Osteoblast (primary cell): ENCODE measurements around the gene CBX8. TPM values are rescaled to one million over a fixed set of nuclear protein-coding genes. Genes with fewer than 3 reads are reported as not detected.

Source experiments
- DNase-seq: peaks from one replicate; pipeline ENCODE4 v3.0.0; 2011; ENCODE audit warnings: low spot score, mixed read lengths; ENCODE audit not compliant: insufficient read length; ENCODE audit errors: missing footprints
- H2AFZ ChIP-seq: 2 replicates; pipeline ENCODE4 v1.6.0; 2011; ENCODE audit warnings: mild to moderate bottlenecking, low read length
- H3K27ac ChIP-seq: 2 replicates; pipeline ENCODE4 v1.5.1; 2011; ENCODE audit warnings: mild to moderate bottlenecking, low read depth, low read length, moderate library complexity
- H3K27me3 ChIP-seq: 2 replicates; pipeline ENCODE4 v1.6.0; 2012; ENCODE audit warnings: mild to moderate bottlenecking, control low read depth, inconsistent platforms, low read length, moderate library complexity; ENCODE audit not compliant: insufficient read depth
- H3K36me3 ChIP-seq: 2 replicates; pipeline ENCODE4 v1.5.1; 2011; ENCODE audit warnings: mild to moderate bottlenecking, low read length, control low read depth, moderate library complexity; ENCODE audit not compliant: insufficient read depth
- H3K4me1 ChIP-seq: 2 replicates; pipeline ENCODE4 v1.5.1; 2011; ENCODE audit warnings: mild to moderate bottlenecking, low read length, control low read depth, moderate library complexity; ENCODE audit not compliant: insufficient read depth
- H3K4me2 ChIP-seq: 2 replicates; pipeline ENCODE4 v1.6.0; 2011; ENCODE audit warnings: mild to moderate bottlenecking, low read length; ENCODE audit not compliant: insufficient read depth
- H3K4me3 ChIP-seq: fragments of 200-600 bp; sonication (generic); 3 replicates; pipeline ENCODE4 v1.5.1; 2012; ENCODE audit warnings: mild to moderate bottlenecking, low read length, inconsistent platforms; ENCODE audit not compliant: insufficient read depth
- H3K79me2 ChIP-seq: 2 replicates; pipeline ENCODE4 v1.6.0; 2012; ENCODE audit warnings: mild to moderate bottlenecking, low read length, control low read depth, inconsistent platforms; ENCODE audit not compliant: insufficient read depth
- H3K9me3 ChIP-seq: 2 replicates; pipeline ENCODE4 v1.5.1; 2011; ENCODE audit warnings: low read depth, low read length, control low read depth
- H4K20me1 ChIP-seq: 2 replicates; pipeline ENCODE4 v1.6.0; 2012; ENCODE audit warnings: mild to moderate bottlenecking, low read length, control low read depth; ENCODE audit not compliant: insufficient read depth
- CTCF ChIP-seq: IDR thresholded peaks from 2 replicates; pipeline ENCODE4 v1.5.1; 2011; ENCODE audit warnings: mild to moderate bottlenecking, low read depth, low read length, moderate library complexity; ENCODE audit errors: extremely low read depth
- total RNA-seq: library from RNA; depleted of rRNA; stranded (reverse); fragments of >200 nt; gene quantifications from 2 replicates; pipeline ENCODE4 v1.2.3, GENCODE V29; 2012

The CBX8 gene
- total RNA-seq, 1 donor: 3.3 TPM

DNA sequence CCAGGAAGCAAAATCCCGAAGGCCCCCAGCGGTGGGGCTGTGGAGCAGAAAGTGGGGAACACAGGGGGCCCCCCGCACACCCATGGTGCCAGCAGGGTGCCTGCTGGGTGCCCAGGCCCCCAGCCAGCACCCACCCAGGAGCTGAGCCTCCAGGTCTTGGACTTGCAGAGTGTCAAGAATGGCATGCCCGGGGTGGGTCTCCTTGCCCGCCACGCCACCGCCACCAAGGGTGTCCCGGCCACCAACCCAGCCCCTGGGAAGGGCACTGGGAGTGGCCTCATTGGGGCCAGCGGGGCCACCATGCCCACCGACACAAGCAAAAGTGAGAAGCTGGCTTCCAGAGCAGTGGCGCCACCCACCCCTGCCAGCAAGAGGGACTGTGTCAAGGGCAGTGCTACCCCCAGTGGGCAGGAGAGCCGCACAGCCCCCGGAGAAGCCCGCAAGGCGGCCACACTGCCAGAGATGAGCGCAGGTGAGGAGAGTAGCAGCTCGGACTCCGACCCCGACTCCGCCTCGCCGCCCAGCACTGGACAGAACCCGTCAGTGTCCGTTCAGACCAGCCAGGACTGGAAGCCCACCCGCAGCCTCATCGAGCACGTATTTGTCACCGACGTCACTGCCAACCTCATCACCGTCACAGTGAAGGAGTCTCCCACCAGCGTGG is 12.4 kb downstream of the CBX8 start:
- no peak overlapping the region for H2AFZ ChIP-seq

DNA sequence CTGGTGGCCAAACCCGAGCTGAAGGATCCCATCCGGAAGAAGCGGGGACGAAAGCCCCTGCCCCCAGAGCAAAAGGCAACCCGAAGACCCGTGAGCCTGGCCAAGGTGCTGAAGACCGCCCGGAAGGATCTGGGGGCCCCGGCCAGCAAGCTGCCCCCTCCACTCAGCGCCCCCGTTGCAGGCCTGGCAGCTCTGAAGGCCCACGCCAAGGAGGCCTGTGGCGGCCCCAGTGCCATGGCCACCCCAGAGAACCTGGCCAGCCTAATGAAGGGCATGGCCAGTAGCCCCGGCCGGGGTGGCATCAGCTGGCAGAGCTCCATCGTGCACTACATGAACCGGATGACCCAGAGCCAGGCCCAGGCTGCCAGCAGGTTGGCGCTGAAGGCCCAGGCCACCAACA is 13.0 kb downstream of the CBX8 start:
- peaks cover under 1% of the 10 kb centered on the region for H3K4me1 ChIP-seq

More for the DNA sequence above, 12.4 kb downstream of the CBX8 start:
- Histone ChIP-seq H3K4me2 (no peak overlapping the region), H3K27ac (no peak overlapping the region), H3K9me3 (no peaks in the 10 kb centered on the region), H3K79me2 (no peaks in the 10 kb centered on the region), H3K4me3 (no peak overlapping the region), H4K20me1 (no peaks in the 10 kb centered on the region), H3K36me3 (no peaks in the 10 kb centered on the region), H3K4me1 (no peaks in the 10 kb centered on the region), H3K27me3 (peaks cover 19% of the 10 kb centered on the region)
- peak; percentile 47 for DNase-seq
- TF ChIP-seq CTCF: no peak

DNA sequence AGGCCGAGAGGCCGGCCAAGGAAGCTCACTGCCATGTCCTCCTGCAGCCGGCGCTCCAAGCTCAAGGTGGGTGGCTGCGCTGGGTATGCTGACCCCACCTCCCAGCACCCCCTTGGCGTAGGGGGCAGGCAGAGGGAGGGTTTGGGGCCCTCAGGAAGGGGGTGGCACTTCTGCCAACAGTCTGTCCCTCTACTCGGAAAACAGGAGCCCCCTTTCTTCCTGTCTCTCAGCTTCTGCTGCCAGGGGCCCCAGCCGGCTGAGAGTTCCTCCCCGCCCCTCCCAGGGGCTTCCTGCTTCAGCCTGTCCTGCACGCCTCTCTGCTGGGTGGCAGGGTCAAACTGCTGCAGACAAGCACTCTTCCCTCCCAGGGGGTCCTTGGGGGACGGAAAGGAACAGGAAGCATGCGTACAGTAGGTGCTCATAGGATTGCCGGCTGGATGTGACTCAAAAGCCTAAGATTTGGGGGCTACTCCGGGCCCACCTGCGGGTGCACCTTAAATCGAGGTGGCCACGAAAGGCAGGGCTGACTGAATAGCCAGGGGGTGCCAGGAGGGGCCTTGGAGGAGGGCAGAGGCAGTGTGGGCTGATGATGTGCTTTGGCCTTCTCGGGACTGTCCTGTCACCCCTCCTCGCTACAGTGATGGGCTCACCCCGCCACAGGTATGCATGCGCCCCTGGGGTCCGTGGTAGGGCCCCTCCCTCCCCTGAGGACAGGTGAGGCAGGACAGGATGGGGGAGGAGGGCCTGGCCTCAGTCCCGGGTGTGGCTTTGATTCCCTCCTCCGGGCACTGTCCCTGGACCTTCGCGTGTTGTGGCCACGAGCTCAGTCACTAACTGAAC is 14.9 kb downstream of the CBX8 start:
- TF ChIP-seq CTCF: no peak
- Histone ChIP-seq H3K4me2 (no peak overlapping the region), H4K20me1 (no peaks in the 10 kb centered on the region), H3K27ac (no peak overlapping the region), H3K4me3 (no peak overlapping the region), H3K9me3 (no peaks in the 10 kb centered on the region), H3K36me3 (no peaks in the 10 kb centered on the region), H2AFZ (no peak overlapping the region), H3K79me2 (no peaks in the 10 kb centered on the region), H3K27me3 (peaks cover 16% of the 10 kb centered on the region), H3K4me1 (peaks cover 4% of the 10 kb centered on the region)
- DNase-seq: peak; percentile 89

More for the DNA sequence above, 13.0 kb downstream of the CBX8 start:
- no peak overlapping the region for H3K4me3 ChIP-seq
- no peaks in the 10 kb centered on the region for H3K79me2 ChIP-seq
- H3K27me3 ChIP-seq: peaks cover 16% of the 10 kb centered on the region
- no peak for TF ChIP-seq CTCF
- H3K9me3 ChIP-seq: no peaks in the 10 kb centered on the region
- H3K4me2 ChIP-seq: no peak overlapping the region
- peak; percentile 66 for DNase-seq
- no peaks in the 10 kb centered on the region for H4K20me1 ChIP-seq
- H3K36me3 ChIP-seq: no peaks in the 10 kb centered on the region
- no peak overlapping the region for H3K27ac ChIP-seq
- no peak overlapping the region for H2AFZ ChIP-seq

GRCh38 chr17:79781012-79781650 is 15.7 kb downstream of the CBX8 start:
- peaks cover 4% of the 10 kb centered on the region for H3K4me1 ChIP-seq
- no peak overlapping the region for H2AFZ ChIP-seq
- H3K4me3 ChIP-seq: no peak overlapping the region
- no peak for TF ChIP-seq CTCF
- H3K27ac ChIP-seq: no peak overlapping the region
- peak; percentile 80 for DNase-seq
- no peaks in the 10 kb centered on the region for H4K20me1 ChIP-seq
- H3K27me3 ChIP-seq: peaks cover 23% of the 10 kb centered on the region
- no peaks in the 10 kb centered on the region for H3K9me3 ChIP-seq
- no peaks in the 10 kb centered on the region for H3K79me2 ChIP-seq
- H3K36me3 ChIP-seq: no peaks in the 10 kb centered on the region
- H3K4me2 ChIP-seq: no peak overlapping the region
